IMR-90 (cell line): ENCODE results near the gene HRAS. TPM values are rescaled to one million over a fixed set of nuclear protein-coding genes. Genes with fewer than 3 reads are reported as not detected.

Experiments used
- ATAC-seq: fragments of 200-7000 bp; cut with Tn5 transposase; 2 replicates; pipeline ENCODE4 v1.9.1; 2020; ENCODE audit warnings: low read depth, mild to moderate bottlenecking, moderate library complexity
- BruUV-seq: library from RNA; stranded (reverse); fragments of 400-500 nt; replicated peaks from 2 replicates; lab custom pipeline; 2021; lab: Mats Ljungman, UMichigan
- CTCF ChIA-PET: fragments of 300-600 bp; formaldehyde crosslinking; extraction: SDS; loops from one replicate; lab custom pipeline; 2021; ENCODE audit warnings: antibody characterized with exemption; lab: Yijun Ruan, JAX
- POLR2A ChIA-PET: fragments of 300-600 bp; sonication (Branson Sonifier 250); formaldehyde crosslinking; loops from one replicate; lab custom pipeline; 2022; ENCODE audit warnings: antibody characterized with exemption; ENCODE audit not compliant: unreplicated experiment; lab: Charles Lee
- DNase-seq: peaks from one replicate; pipeline ENCODE4 v3.0.0; 2013
- H2AFZ ChIP-seq: replicated peaks from 2 replicates; pipeline ENCODE3; 2013; ENCODE audit warnings: low read length, mild to moderate bottlenecking; ENCODE audit not compliant: poor library complexity
- H2AK5ac ChIP-seq: 2 replicates; pipeline ENCODE4 v1.6.1; 2013; ENCODE audit warnings: low read depth, low read length, inconsistent platforms
- H2AK9ac ChIP-seq: replicated peaks from 2 replicates; pipeline ENCODE3; 2013; ENCODE audit warnings: mild to moderate bottlenecking, low read depth, low read length, moderate library complexity; ENCODE audit not compliant: poor library complexity
- H2BK120ac ChIP-seq: 2 replicates; pipeline ENCODE4 v1.6.1; 2013; ENCODE audit warnings: low read depth, low read length, inconsistent platforms
- H2BK15ac ChIP-seq: 3 replicates; pipeline ENCODE4 v1.6.1; 2013; ENCODE audit warnings: low read depth, low read length, inconsistent platforms
- H2BK20ac ChIP-seq: 2 replicates; pipeline ENCODE4 v1.6.1; 2013; ENCODE audit warnings: low read depth, mild to moderate bottlenecking, inconsistent platforms, low read length, moderate library complexity
- H2BK5ac ChIP-seq: 2 replicates; pipeline ENCODE4 v1.6.1; 2013; ENCODE audit warnings: mild to moderate bottlenecking, low read depth, low read length, inconsistent platforms; ENCODE audit not compliant: poor library complexity, severe bottlenecking
- H3K14ac ChIP-seq: replicated peaks from 2 replicates; pipeline ENCODE4 v1.6.1; 2013; ENCODE audit warnings: low read depth, low read length, inconsistent platforms
- H3K18ac ChIP-seq: 2 replicates; pipeline ENCODE4 v1.6.1; 2013; ENCODE audit warnings: low read depth, low read length, control low read depth
- H3K23ac ChIP-seq: 2 replicates; pipeline ENCODE4 v1.6.1; 2013; ENCODE audit warnings: low read depth, low read length, inconsistent platforms
- H3K27ac ChIP-seq: 2 replicates; pipeline ENCODE4 v1.5.1; 2013; ENCODE audit warnings: mild to moderate bottlenecking, control low read depth, low read length; ENCODE audit not compliant: insufficient read depth
- H3K27me3 ChIP-seq: 2 replicates; pipeline ENCODE4 v1.6.1; 2013; ENCODE audit warnings: low read length; ENCODE audit not compliant: control insufficient read depth, insufficient read depth
- H3K36me3 ChIP-seq: 2 replicates; pipeline ENCODE4 v1.6.1; 2013; ENCODE audit warnings: low read length, mixed read lengths; ENCODE audit not compliant: control insufficient read depth, insufficient read depth
- H3K4ac ChIP-seq: 2 replicates; pipeline ENCODE4 v1.6.1; 2013; ENCODE audit warnings: low read depth, low read length, inconsistent platforms
- H3K4me1 ChIP-seq: 2 replicates; pipeline ENCODE4 v1.6.1; 2013; ENCODE audit warnings: low read length, mixed read lengths; ENCODE audit not compliant: control insufficient read depth, insufficient read depth
- H3K4me2 ChIP-seq: 2 replicates; pipeline ENCODE4 v1.6.1; 2013; ENCODE audit warnings: low read depth, mild to moderate bottlenecking, control low read depth, low read length, moderate library complexity
- H3K4me3 ChIP-seq: 2 replicates; pipeline ENCODE4 v1.5.1; 2013; ENCODE audit warnings: low read depth, mild to moderate bottlenecking, control low read depth, low read length, moderate library complexity; ENCODE audit not compliant: insufficient read depth
- H3K56ac ChIP-seq: 2 replicates; pipeline ENCODE4 v1.6.1; 2013; ENCODE audit warnings: low read length, inconsistent platforms; ENCODE audit not compliant: insufficient read depth; ENCODE audit errors: extremely low read depth
- H3K79me1 ChIP-seq, 2 experiments: 2 replicates each; pipeline ENCODE4 v1.6.1; 2013; ENCODE audit warnings: low read length in 2 of 2, inconsistent platforms in 1 of 2, low read depth in 1 of 2
- H3K9ac ChIP-seq: 2 replicates; pipeline ENCODE4 v1.6.1; 2013; ENCODE audit warnings: low read depth, low read length, control low read depth
- H3K9me1 ChIP-seq: 2 replicates; pipeline ENCODE4 v1.6.1; 2013; ENCODE audit warnings: low read length, inconsistent platforms; ENCODE audit not compliant: insufficient read depth
- H3K9me3 ChIP-seq: 2 replicates; pipeline ENCODE4 v1.6.1; 2013; ENCODE audit warnings: low read length; ENCODE audit not compliant: control insufficient read depth, insufficient read depth
- H4K20me1 ChIP-seq: 2 replicates; pipeline ENCODE4 v1.6.1; 2013; ENCODE audit warnings: low read length, inconsistent platforms; ENCODE audit not compliant: insufficient read depth
- H4K5ac ChIP-seq: 2 replicates; pipeline ENCODE4 v1.6.1; 2013; ENCODE audit warnings: mild to moderate bottlenecking, low read depth, low read length, control low read depth
- H4K8ac ChIP-seq, 2 experiments: 2 replicates each; pipeline ENCODE4 v1.6.1; 2013; ENCODE audit warnings: low read depth in 2 of 2, low read length in 2 of 2, control low read depth in 1 of 2, inconsistent platforms in 1 of 2
- H4K91ac ChIP-seq: 2 replicates; pipeline ENCODE4 v1.6.1; 2013; ENCODE audit warnings: low read depth, low read length, inconsistent platforms; ENCODE audit not compliant: insufficient read depth
- BHLHE40 ChIP-seq: fragments of 150-350 bp; IDR thresholded peaks from 2 replicates; pipeline ENCODE4 v1.6.1; 2016; ENCODE audit warnings: mild to moderate bottlenecking, low read depth, low read length
- CHD1 ChIP-seq: IDR thresholded peaks from 2 replicates; pipeline ENCODE4 v1.6.1; 2012; ENCODE audit warnings: low read depth, low read length, improper control_type of control experiment
- MAZ ChIP-seq: IDR thresholded peaks from 2 replicates; pipeline ENCODE4 v1.6.1; 2012; ENCODE audit warnings: low read depth, mild to moderate bottlenecking, low read length, improper control_type of control experiment, moderate library complexity, borderline replicate concordance
- POLR2A ChIP-seq: IDR thresholded peaks from 2 replicates; pipeline ENCODE4 v1.6.1; 2012; ENCODE audit warnings: mild to moderate bottlenecking, low read depth, low read length
- RAD21 ChIP-seq: IDR thresholded peaks from 2 replicates; pipeline ENCODE4 v1.6.1; 2012; ENCODE audit warnings: low read length, improper control_type of control experiment
- RFX5 ChIP-seq: IDR thresholded peaks from 2 replicates; pipeline ENCODE4 v1.8.0; 2012; ENCODE audit warnings: low read depth, mild to moderate bottlenecking, low read length, moderate library complexity
- SMC3 ChIP-seq: fragments of 150-350 bp; IDR thresholded peaks from 2 replicates; pipeline ENCODE4 v1.6.1; 2016; ENCODE audit warnings: low read depth, mild to moderate bottlenecking, antibody characterized with exemption, low read length, moderate library complexity
- WGBS, 2 experiments: methylation state at CpG; one replicate each; pipeline versions ENCODE4 v1.1.5 to v1.1.7; 2013; ENCODE audit warnings: missing lambda C conversion rate in 2 of 2; ENCODE audit not compliant: insufficient read length in 1 of 2; ENCODE audit errors: extremely low coverage in 2 of 2; 5-methylcytosine and 5-hydroxymethylcytosine counted together
- dilution Hi-C: fragments of 300-500 bp; cut with HindIII; formaldehyde crosslinking; loops from one replicate; pipeline ENCODE4 v1.14.3; 2018; ENCODE audit warnings: low sequenced_read_pairs; ENCODE audit not compliant: unreplicated experiment
- in situ Hi-C: fragments of 300-500 bp; cut with MboI; formaldehyde crosslinking; loops from 3 replicates; pipeline ENCODE4 v1.14.3; 2019; ENCODE audit warnings: low sequenced_read_pairs, inconsistent platforms, mixed read lengths
- intact Hi-C: fragments of 100-400 bp; cut with micrococcal nuclease; formaldehyde crosslinking; loops from 2 replicates; pipeline ENCODE4 v1.10.0; 2022
- polyA plus RNA-seq, 3 experiments: library from polyadenylated mRNA; depleted of rRNA; stranded (reverse); fragments of >200 nt; gene quantifications; 2 replicates each; pipeline ENCODE4 v1.2.3, GENCODE V29; 2012; ENCODE audit warnings: low replicate concordance in 1 of 3
- total RNA-seq: library from RNA; depleted of rRNA; stranded (reverse); fragments of >200 nt; gene quantifications from 2 replicates; pipeline ENCODE4 v1.2.3, GENCODE V29; 2012
- TF ChIP-seq, protein P1 (sequence below): conservative IDR thresholded peaks from 2 replicates; pipeline ENCODE4 v1.5.1; 2012; ENCODE audit warnings: mild to moderate bottlenecking, low read depth, low read length, improper control_type of control experiment

Gene HRAS
- total and polyA plus RNA-seq, 2 of the 4 experiments (the other 2 are of a cell fraction) = 108 to 123 TPM

GRCh38 chr11:579830-580601 is 44.6 kb upstream of the HRAS start:
- H2AFZ ChIP-seq = no peak overlapping the region
- peaks cover 20% of the 10 kb centered on the region for H3K36me3 ChIP-seq
- H3K27me3 ChIP-seq = no peaks in the 10 kb centered on the region
- no peaks in the 10 kb centered on the region for H3K9me3 ChIP-seq
- no peak overlapping the region for H2BK120ac ChIP-seq
- no peak overlapping the region for H3K9ac ChIP-seq
- no peak overlapping the region for H3K14ac ChIP-seq
- peak; percentile 25 for DNase-seq
- H3K4me1 ChIP-seq = peaks cover 12% of the 10 kb centered on the region
- H3K23ac ChIP-seq = 0 out of 2 replicates have a peak overlapping the region, but pooled peaks have one; percentile 24
- no peak for ATAC-seq
- no peak overlapping the region for H3K4ac ChIP-seq
- no peak overlapping the region for H2AK9ac ChIP-seq
- no peak overlapping the region for H3K18ac ChIP-seq
- no peak overlapping the region for H2AK5ac ChIP-seq
- in situ Hi-C loops = no loop called here
- no peak overlapping the region for H3K27ac ChIP-seq
- H2BK20ac ChIP-seq = no peak overlapping the region
- peaks cover 71% of the 10 kb centered on the region for H4K20me1 ChIP-seq
- H4K8ac ChIP-seq = no peak overlapping the region
- H3K56ac ChIP-seq = no peak overlapping the region
- TF ChIP-seq CHD1 = no peak
- TF ChIP-seq RAD21 = no peak
- TF ChIP-seq MAZ = no peak
- TF ChIP-seq BHLHE40 = no peak
- TF ChIP-seq RFX5 = no peak
- TF ChIP-seq, protein P1, sequence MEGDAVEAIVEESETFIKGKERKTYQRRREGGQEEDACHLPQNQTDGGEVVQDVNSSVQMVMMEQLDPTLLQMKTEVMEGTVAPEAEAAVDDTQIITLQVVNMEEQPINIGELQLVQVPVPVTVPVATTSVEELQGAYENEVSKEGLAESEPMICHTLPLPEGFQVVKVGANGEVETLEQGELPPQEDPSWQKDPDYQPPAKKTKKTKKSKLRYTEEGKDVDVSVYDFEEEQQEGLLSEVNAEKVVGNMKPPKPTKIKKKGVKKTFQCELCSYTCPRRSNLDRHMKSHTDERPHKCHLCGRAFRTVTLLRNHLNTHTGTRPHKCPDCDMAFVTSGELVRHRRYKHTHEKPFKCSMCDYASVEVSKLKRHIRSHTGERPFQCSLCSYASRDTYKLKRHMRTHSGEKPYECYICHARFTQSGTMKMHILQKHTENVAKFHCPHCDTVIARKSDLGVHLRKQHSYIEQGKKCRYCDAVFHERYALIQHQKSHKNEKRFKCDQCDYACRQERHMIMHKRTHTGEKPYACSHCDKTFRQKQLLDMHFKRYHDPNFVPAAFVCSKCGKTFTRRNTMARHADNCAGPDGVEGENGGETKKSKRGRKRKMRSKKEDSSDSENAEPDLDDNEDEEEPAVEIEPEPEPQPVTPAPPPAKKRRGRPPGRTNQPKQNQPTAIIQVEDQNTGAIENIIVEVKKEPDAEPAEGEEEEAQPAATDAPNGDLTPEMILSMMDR = no peak
- TF ChIP-seq POLR2A = no peak
- TF ChIP-seq SMC3 = no peak
- no TSS peak for BruUV-seq
- no peak overlapping the region for H4K5ac ChIP-seq
- dilution Hi-C loops = no loop called here
- WGBS, 2 experiments = 89% methylated on average over 5 of the region's 20 CpGs; no CpG with 5 or more reads in 1 of the 2 experiments
- H3K4me2 ChIP-seq = no peak overlapping the region
- no peak overlapping the region for H4K91ac ChIP-seq
- intact Hi-C loops = no loop called here
- H2BK15ac ChIP-seq = no peak overlapping the region
- ChIA-PET CTCF (no interaction called here), POLR2A (no interaction called here)
- no peak overlapping the region for H2BK5ac ChIP-seq
- H3K4me3 ChIP-seq = no peak overlapping the region
- H3K79me1 ChIP-seq = peaks cover 9 to 51% of the 10 kb centered on the region in 2 experiments
- peaks cover 21% of the 10 kb centered on the region for H3K9me1 ChIP-seq
